ENCODE data around the gene DMRTA2.

DMRTA2 gene

GRCh38 chr1:50422946-50423669 is at the start of gene DMRTA2:
Gene DMRTA2 (minus strand): TSS chr1:50423443. CDS start chr1:50421536, 1,907 bp downstream.
- H3K36me3 Mint-ChIP-seq (ENCODE audit: insufficient read depth): peaks cover 4% of the 10 kb centered on the region
- no peak for DNase-seq (ENCODE audit: low spot score in 2 of 2)
- no peaks in the 10 kb centered on the region for H3K9me3 Mint-ChIP-seq
- H3K27me3 Mint-ChIP-seq: peaks cover 88% of the 10 kb centered on the region
- peaks cover 47% of the 10 kb centered on the region for H3K4me1 Mint-ChIP-seq
- H3K27ac Mint-ChIP-seq (ENCODE audit: low read depth): no peak within 1 kb of the TSS
- H3K4me3 Mint-ChIP-seq: peak within 1 kb of the TSS; percentile 76
- no peak for ATAC-seq (replicated peaks; ENCODE audit: extremely low read depth, poor library complexity, severe bottlenecking)

GRCh38 chr1:50471967-50472366 is 48.7 kb upstream of the DMRTA2 start:
- Mint-ChIP-seq H3K36me3 (ENCODE audit: insufficient read depth) (peaks cover 10% of the 10 kb centered on the region), H3K4me1 (no peaks in the 10 kb centered on the region), H3K9me3 (no peaks in the 10 kb centered on the region), H3K27ac (ENCODE audit: low read depth) (no peak overlapping the region), H3K27me3 (no peaks in the 10 kb centered on the region), H3K4me3 (no peak overlapping the region)
- ATAC-seq (replicated peaks; ENCODE audit: extremely low read depth, poor library complexity, severe bottlenecking) (no peak), DNase-seq (ENCODE audit: low spot score in 2 of 2) (no peak)

GRCh38 chr1:50462964-50463363 is 39.7 kb upstream of the DMRTA2 start:
- Mint-ChIP-seq H3K9me3 (no peaks in the 10 kb centered on the region), H3K36me3 (ENCODE audit: insufficient read depth) (no peaks in the 10 kb centered on the region), H3K27ac (ENCODE audit: low read depth) (no peak overlapping the region), H3K4me1 (no peaks in the 10 kb centered on the region), H3K27me3 (no peaks in the 10 kb centered on the region), H3K4me3 (no peak overlapping the region)
- no peak for ATAC-seq (replicated peaks; ENCODE audit: extremely low read depth, poor library complexity, severe bottlenecking)
- no peak for DNase-seq (ENCODE audit: low spot score in 2 of 2)

- H3K9me3 Mint-ChIP-seq: no peaks in the 10 kb centered on the region
- no peaks in the 10 kb centered on the region for H3K36me3 Mint-ChIP-seq (ENCODE audit: insufficient read depth)
- no peak overlapping the region for H3K4me3 Mint-ChIP-seq
- no peak for DNase-seq (ENCODE audit: low spot score in 2 of 2)
- no peaks in the 10 kb centered on the region for H3K27me3 Mint-ChIP-seq
- no peak overlapping the region for H3K27ac Mint-ChIP-seq (ENCODE audit: low read depth)
- ATAC-seq (replicated peaks; ENCODE audit: extremely low read depth, poor library complexity, severe bottlenecking): no peak
- H3K4me1 Mint-ChIP-seq: peaks cover 1% of the 10 kb centered on the region
These were observed 35.3 kb upstream of the DMRTA2 start for GRCh38 chr1:50458507-50458906.

GRCh38 chr1:50454911-50455310 is 31.7 kb upstream of the DMRTA2 start:
- no peak for ATAC-seq (replicated peaks; ENCODE audit: extremely low read depth, poor library complexity, severe bottlenecking)
- Mint-ChIP-seq H3K27me3 (no peaks in the 10 kb centered on the region), H3K27ac (ENCODE audit: low read depth) (no peak overlapping the region), H3K9me3 (no peaks in the 10 kb centered on the region), H3K4me1 (peaks cover 19% of the 10 kb centered on the region), H3K36me3 (ENCODE audit: insufficient read depth) (peaks cover 1% of the 10 kb centered on the region), H3K4me3 (no peak overlapping the region)
- DNase-seq (ENCODE audit: low spot score in 2 of 2): no peak

- no peaks in the 10 kb centered on the region for H3K9me3 Mint-ChIP-seq
- H3K4me3 Mint-ChIP-seq: no peak overlapping the region
- ATAC-seq (replicated peaks; ENCODE audit: extremely low read depth, poor library complexity, severe bottlenecking) (no peak), DNase-seq (ENCODE audit: low spot score in 2 of 2) (no peak)
- no peak overlapping the region for H3K27ac Mint-ChIP-seq (ENCODE audit: low read depth)
- H3K4me1 Mint-ChIP-seq: peaks cover 19% of the 10 kb centered on the region
- H3K27me3 Mint-ChIP-seq: no peaks in the 10 kb centered on the region
- peaks cover 1% of the 10 kb centered on the region for H3K36me3 Mint-ChIP-seq (ENCODE audit: insufficient read depth)
These were observed 30.0 kb upstream of the DMRTA2 start for GRCh38 chr1:50453266-50453665.

- H3K27me3 Mint-ChIP-seq: no peaks in the 10 kb centered on the region
- ATAC-seq (replicated peaks; ENCODE audit: extremely low read depth, poor library complexity, severe bottlenecking) (peak; percentile 32), DNase-seq (ENCODE audit: low spot score in 2 of 2) (no peak)
- peaks cover 19% of the 10 kb centered on the region for H3K4me1 Mint-ChIP-seq
- H3K9me3 Mint-ChIP-seq: no peaks in the 10 kb centered on the region
- H3K4me3 Mint-ChIP-seq: no peak overlapping the region
- H3K36me3 Mint-ChIP-seq (ENCODE audit: insufficient read depth): peaks cover 1% of the 10 kb centered on the region
- H3K27ac Mint-ChIP-seq (ENCODE audit: low read depth): no peak overlapping the region
These were observed 29.5 kb upstream of the DMRTA2 start for GRCh38 chr1:50452700-50453099.

- Mint-ChIP-seq H3K27ac (ENCODE audit: low read depth) (peak overlapping the region; percentile 18), H3K9me3 (no peaks in the 10 kb centered on the region), H3K27me3 (no peaks in the 10 kb centered on the region), H3K4me1 (peaks cover 19% of the 10 kb centered on the region), H3K4me3 (no peak overlapping the region), H3K36me3 (ENCODE audit: insufficient read depth) (peaks cover 1% of the 10 kb centered on the region)
- peak; percentile 58 for ATAC-seq (replicated peaks; ENCODE audit: extremely low read depth, poor library complexity, severe bottlenecking)
- no peak for DNase-seq (ENCODE audit: low spot score in 2 of 2)
These were observed 27.8 kb upstream of the DMRTA2 start for GRCh38 chr1:50450861-50451653.

- Mint-ChIP-seq H3K4me3 (no peak overlapping the region), H3K9me3 (no peaks in the 10 kb centered on the region), H3K27ac (ENCODE audit: low read depth) (no peak overlapping the region), H3K27me3 (no peaks in the 10 kb centered on the region), H3K36me3 (ENCODE audit: insufficient read depth) (peaks cover 1% of the 10 kb centered on the region), H3K4me1 (peaks cover 12% of the 10 kb centered on the region)
- no peak for ATAC-seq (replicated peaks; ENCODE audit: extremely low read depth, poor library complexity, severe bottlenecking)
- DNase-seq (ENCODE audit: low spot score in 2 of 2): no peak
These were observed 24.7 kb upstream of the DMRTA2 start for GRCh38 chr1:50447961-50448360.

GRCh38 chr1:50441183-50441582 is 17.9 kb upstream of the DMRTA2 start:
- ATAC-seq (replicated peaks; ENCODE audit: extremely low read depth, poor library complexity, severe bottlenecking): no peak
- H3K4me1 Mint-ChIP-seq: no peaks in the 10 kb centered on the region

GRCh38 chr1:50438945-50439344 is 15.7 kb upstream of the DMRTA2 start:
- H3K4me1 Mint-ChIP-seq: peaks cover 6% of the 10 kb centered on the region
- no peaks in the 10 kb centered on the region for H3K9me3 Mint-ChIP-seq
- H3K27ac Mint-ChIP-seq (ENCODE audit: low read depth): no peak overlapping the region
- DNase-seq (ENCODE audit: low spot score in 2 of 2) (no peak), ATAC-seq (replicated peaks; ENCODE audit: extremely low read depth, poor library complexity, severe bottlenecking) (no peak)
- peaks cover 13% of the 10 kb centered on the region for H3K36me3 Mint-ChIP-seq (ENCODE audit: insufficient read depth)
- no peak overlapping the region for H3K4me3 Mint-ChIP-seq
- H3K27me3 Mint-ChIP-seq: no peaks in the 10 kb centered on the region

More at GRCh38 chr1:50441183-50441582, 17.9 kb upstream of the DMRTA2 start:
- H3K27ac Mint-ChIP-seq (ENCODE audit: low read depth): no peak overlapping the region
- DNase-seq (ENCODE audit: low spot score in 2 of 2): no peak
- H3K27me3 Mint-ChIP-seq: no peaks in the 10 kb centered on the region
- H3K36me3 Mint-ChIP-seq (ENCODE audit: insufficient read depth): peaks cover 12% of the 10 kb centered on the region
- no peaks in the 10 kb centered on the region for H3K9me3 Mint-ChIP-seq
- H3K4me3 Mint-ChIP-seq: no peak overlapping the region

GRCh38 chr1:50436489-50436888 is 13.2 kb upstream of the DMRTA2 start:
- DNase-seq (ENCODE audit: low spot score in 2 of 2) (no peak), ATAC-seq (replicated peaks; ENCODE audit: extremely low read depth, poor library complexity, severe bottlenecking) (no peak)
- H3K27me3 Mint-ChIP-seq: peaks cover 12% of the 10 kb centered on the region
- no peak overlapping the region for H3K4me3 Mint-ChIP-seq
- H3K27ac Mint-ChIP-seq (ENCODE audit: low read depth): no peak overlapping the region
- peaks cover 12% of the 10 kb centered on the region for H3K36me3 Mint-ChIP-seq (ENCODE audit: insufficient read depth)
- no peaks in the 10 kb centered on the region for H3K9me3 Mint-ChIP-seq
- peaks cover 6% of the 10 kb centered on the region for H3K4me1 Mint-ChIP-seq

- Mint-ChIP-seq H3K4me1 (peaks cover 17% of the 10 kb centered on the region), H3K27me3 (peaks cover 77% of the 10 kb centered on the region), H3K4me3 (no peak overlapping the region), H3K9me3 (no peaks in the 10 kb centered on the region), H3K36me3 (ENCODE audit: insufficient read depth) (peaks cover 11% of the 10 kb centered on the region), H3K27ac (ENCODE audit: low read depth) (no peak overlapping the region)
- DNase-seq (ENCODE audit: low spot score in 2 of 2) (no peak), ATAC-seq (replicated peaks; ENCODE audit: extremely low read depth, poor library complexity, severe bottlenecking) (no peak)
These were observed 6.8 kb upstream of the DMRTA2 start for GRCh38 chr1:50430010-50430405.

All from central memory CD8-positive, alpha-beta T cell (primary cell).